GM18505 (cell line): Measurements from ENCODE around the gene METTL21C.

ENCODE experiments used
- ATAC-seq: cut with Tn5 transposase; IDR thresholded peaks from one replicate; pipeline ENCODE4 v1.9.1; 2021; ENCODE audit not compliant: unreplicated experiment
- POLR2A ChIP-seq: IDR thresholded peaks from 4 replicates; pipeline ENCODE4 v1.6.1; 2011; ENCODE audit warnings: borderline replicate concordance; ENCODE audit not compliant: insufficient read depth, insufficient read length; ENCODE audit errors: extremely low read depth

METTL21C gene

GRCh38 chr13:102687520-102687919, 7.3 kb downstream of the METTL21C start:
- TF ChIP-seq POLR2A, result no peak
- ATAC-seq, result no peak

- ATAC-seq, result no peak
- TF ChIP-seq POLR2A, result no peak
Measured at GRCh38 chr13:102686024-102686423, 8.8 kb downstream of the METTL21C start.

- no peak for ATAC-seq
- TF ChIP-seq POLR2A, result no peak
Measured at GRCh38 chr13:102683637-102684036, 11.2 kb downstream of the METTL21C start.

- ATAC-seq, result no peak
- no peak for TF ChIP-seq POLR2A
Measured at GRCh38 chr13:102682727-102683126, 12.1 kb downstream of the METTL21C start.

- no peak for TF ChIP-seq POLR2A
- ATAC-seq, result no peak
Measured at GRCh38 chr13:102682211-102682610, 12.6 kb downstream of the METTL21C start.

GRCh38 chr13:102680842-102681740, 13.8 kb downstream of the METTL21C start:
- no peak for ATAC-seq
- TF ChIP-seq POLR2A, result no peak

- ATAC-seq, result no peak
- TF ChIP-seq POLR2A, result no peak
Measured at GRCh38 chr13:102680133-102680717, 14.6 kb downstream of the METTL21C start.

- no peak for ATAC-seq
- no peak for TF ChIP-seq POLR2A
Measured at GRCh38 chr13:102679449-102680132, 15.3 kb downstream of the METTL21C start.

- no peak for ATAC-seq
- TF ChIP-seq POLR2A, result no peak
Measured at GRCh38 chr13:102678339-102679107, 16.3 kb downstream of the METTL21C start.

GRCh38 chr13:102677122-102677521, 17.7 kb downstream of the METTL21C start:
- no peak for ATAC-seq
- no peak for TF ChIP-seq POLR2A

- TF ChIP-seq POLR2A, result no peak
- ATAC-seq, result no peak
Measured at GRCh38 chr13:102675115-102675514, 19.7 kb downstream of the METTL21C start.

GRCh38 chr13:102670130-102670529, 24.7 kb downstream of the METTL21C start:
- TF ChIP-seq POLR2A, result no peak
- no peak for ATAC-seq

GRCh38 chr13:102667911-102668310, 26.9 kb downstream of the METTL21C start:
- no peak for TF ChIP-seq POLR2A
- no peak for ATAC-seq
